ENCODE measurements around the gene HS3ST3B1.

Gene HS3ST3B1

GRCh38 chr17:14311981-14312380 lies 11.1 kb downstream of the HS3ST3B1 start:
- no peaks in the 10 kb centered on the region for H3K9me3 ChIP-seq (ENCODE audit: control insufficient read depth, insufficient read depth, low read depth, low read length)
- H3K4me3 ChIP-seq (ENCODE audit: low read depth, low read length), result no peak overlapping the region
- no peaks in the 10 kb centered on the region; the same call in 1 of the 2 replicates for H3K36me3 ChIP-seq (ENCODE audit: control insufficient read depth, insufficient read depth, low read length)
- H3K27me3 ChIP-seq (ENCODE audit: control insufficient read depth, insufficient read depth, low read length), result no peaks in the 10 kb centered on the region; the same call in 1 of the 2 replicates
- H3K27ac ChIP-seq (ENCODE audit: low read depth, low read length), result no peak overlapping the region
- H3K9ac ChIP-seq (ENCODE audit: low read length), result no peak overlapping the region
- peaks cover 47% of the 10 kb centered on the region for H3K4me1 ChIP-seq (ENCODE audit: control insufficient read depth, insufficient read depth, low read length)

DNA sequence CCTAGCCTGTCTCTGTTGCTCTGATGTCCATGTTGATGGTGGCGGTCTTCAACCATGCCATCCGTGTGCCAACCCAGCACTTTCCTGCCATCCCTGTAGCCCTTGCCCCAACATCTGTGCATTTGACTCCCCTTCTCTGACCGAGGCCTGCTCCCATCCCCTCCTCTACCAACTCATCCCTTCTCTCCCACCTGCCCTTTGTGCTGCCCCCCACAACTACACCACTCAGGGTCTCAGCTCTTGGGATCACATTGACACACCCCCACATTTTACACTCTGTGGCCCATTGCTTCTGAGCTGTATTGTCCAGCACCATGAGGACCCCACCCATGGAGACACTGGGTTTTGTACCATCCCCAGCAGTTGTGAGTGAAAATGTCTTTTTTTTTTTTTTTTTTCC lies 11.6 kb downstream of the HS3ST3B1 start:
- Histone ChIP-seq H3K36me3 (ENCODE audit: control insufficient read depth, insufficient read depth, low read length) (no peaks in the 10 kb centered on the region; the same call in 1 of the 2 replicates), H3K9ac (ENCODE audit: low read length) (no peak overlapping the region), H3K27ac (ENCODE audit: low read depth, low read length) (no peak overlapping the region), H3K4me1 (ENCODE audit: control insufficient read depth, insufficient read depth, low read length) (peaks cover 51% of the 10 kb centered on the region), H3K9me3 (ENCODE audit: control insufficient read depth, insufficient read depth, low read depth, low read length) (no peaks in the 10 kb centered on the region), H3K27me3 (ENCODE audit: control insufficient read depth, insufficient read depth, low read length) (no peaks in the 10 kb centered on the region; the same call in 1 of the 2 replicates), H3K4me3 (ENCODE audit: low read depth, low read length) (no peak overlapping the region)

DNA sequence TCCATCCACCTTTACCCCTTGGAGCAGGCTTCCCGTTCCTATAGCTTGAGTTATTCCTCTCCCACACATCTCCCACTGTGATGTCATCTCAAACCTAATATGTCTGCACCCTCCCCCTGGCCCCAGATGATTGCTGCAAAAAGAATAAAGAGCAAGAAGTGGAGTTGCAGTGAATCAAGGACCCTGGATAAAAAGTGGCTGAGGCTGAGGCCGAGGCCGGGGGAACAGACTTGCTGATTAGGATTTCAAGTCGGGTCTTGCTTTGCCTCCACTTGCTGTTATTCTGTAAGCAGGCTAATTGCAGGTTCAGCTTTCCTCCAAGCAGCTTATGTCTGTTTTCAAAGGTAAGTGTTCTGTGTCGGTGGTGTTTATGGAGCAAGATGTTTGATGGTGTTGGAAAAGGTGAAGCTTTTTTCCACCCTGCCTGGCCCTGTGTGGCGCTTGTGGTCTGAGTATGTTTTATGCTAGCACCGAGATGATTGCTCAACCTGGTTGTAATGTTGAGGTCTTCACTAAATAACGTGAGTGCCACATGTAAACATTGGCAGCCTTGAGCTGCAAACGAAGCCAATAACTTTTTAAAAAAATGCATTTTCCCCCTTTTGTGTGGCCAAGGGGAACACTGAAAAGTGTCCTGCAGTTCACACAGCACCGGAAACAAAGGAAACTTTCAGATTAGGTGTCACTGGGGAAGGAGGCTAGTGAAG lies 15.4 kb downstream of the HS3ST3B1 start:
- no peaks in the 10 kb centered on the region; the same call in 1 of the 2 replicates for H3K36me3 ChIP-seq (ENCODE audit: control insufficient read depth, insufficient read depth, low read length)
- peaks cover 46% of the 10 kb centered on the region for H3K4me1 ChIP-seq (ENCODE audit: control insufficient read depth, insufficient read depth, low read length)
- no peak overlapping the region for H3K9ac ChIP-seq (ENCODE audit: low read length)
- no peak overlapping the region for H3K4me3 ChIP-seq (ENCODE audit: low read depth, low read length)
- H3K27me3 ChIP-seq (ENCODE audit: control insufficient read depth, insufficient read depth, low read length), result no peaks in the 10 kb centered on the region
- H3K27ac ChIP-seq (ENCODE audit: low read depth, low read length), result no peak overlapping the region
- no peaks in the 10 kb centered on the region for H3K9me3 ChIP-seq (ENCODE audit: control insufficient read depth, insufficient read depth, low read depth, low read length)

- Histone ChIP-seq H3K27me3 (ENCODE audit: control insufficient read depth, insufficient read depth, low read length) (no peaks in the 10 kb centered on the region), H3K4me3 (ENCODE audit: low read depth, low read length) (no peak overlapping the region), H3K9me3 (ENCODE audit: control insufficient read depth, insufficient read depth, low read depth, low read length) (no peaks in the 10 kb centered on the region), H3K9ac (ENCODE audit: low read length) (no peak overlapping the region), H3K27ac (ENCODE audit: low read depth, low read length) (no peak overlapping the region), H3K4me1 (ENCODE audit: control insufficient read depth, insufficient read depth, low read length) (peaks cover 42% of the 10 kb centered on the region), H3K36me3 (ENCODE audit: control insufficient read depth, insufficient read depth, low read length) (no peaks in the 10 kb centered on the region; the same call in 1 of the 2 replicates)
Observed at GRCh38 chr17:14317383-14317782, 16.5 kb downstream of the HS3ST3B1 start.

- H3K9ac ChIP-seq (ENCODE audit: low read length), result no peak overlapping the region
- no peaks in the 10 kb centered on the region for H3K27me3 ChIP-seq (ENCODE audit: control insufficient read depth, insufficient read depth, low read length)
- no peaks in the 10 kb centered on the region for H3K36me3 ChIP-seq (ENCODE audit: control insufficient read depth, insufficient read depth, low read length)
- H3K9me3 ChIP-seq (ENCODE audit: control insufficient read depth, insufficient read depth, low read depth, low read length), result no peaks in the 10 kb centered on the region
- H3K4me1 ChIP-seq (ENCODE audit: control insufficient read depth, insufficient read depth, low read length), result peaks cover 40% of the 10 kb centered on the region
- H3K4me3 ChIP-seq (ENCODE audit: low read depth, low read length), result no peak overlapping the region
- H3K27ac ChIP-seq (ENCODE audit: low read depth, low read length), result no peak overlapping the region
Observed at GRCh38 chr17:14318109-14318917, 17.4 kb downstream of the HS3ST3B1 start.

- no peak overlapping the region for H3K4me3 ChIP-seq (ENCODE audit: low read depth, low read length)
- H3K9me3 ChIP-seq (ENCODE audit: control insufficient read depth, insufficient read depth, low read depth, low read length), result no peaks in the 10 kb centered on the region
- H3K27ac ChIP-seq (ENCODE audit: low read depth, low read length), result no peak overlapping the region
- no peaks in the 10 kb centered on the region for H3K27me3 ChIP-seq (ENCODE audit: control insufficient read depth, insufficient read depth, low read length)
- peaks cover 42% of the 10 kb centered on the region for H3K4me1 ChIP-seq (ENCODE audit: control insufficient read depth, insufficient read depth, low read length)
- no peaks in the 10 kb centered on the region for H3K36me3 ChIP-seq (ENCODE audit: control insufficient read depth, insufficient read depth, low read length)
- no peak overlapping the region for H3K9ac ChIP-seq (ENCODE audit: low read length)
Observed at GRCh38 chr17:14318918-14319205, 18.0 kb downstream of the HS3ST3B1 start.

GRCh38 chr17:14320098-14320497 lies 19.2 kb downstream of the HS3ST3B1 start:
- Histone ChIP-seq H3K4me1 (ENCODE audit: control insufficient read depth, insufficient read depth, low read length) (peaks cover 42% of the 10 kb centered on the region), H3K4me3 (ENCODE audit: low read depth, low read length) (no peak overlapping the region), H3K27ac (ENCODE audit: low read depth, low read length) (no peak overlapping the region), H3K36me3 (ENCODE audit: control insufficient read depth, insufficient read depth, low read length) (no peaks in the 10 kb centered on the region), H3K9me3 (ENCODE audit: control insufficient read depth, insufficient read depth, low read depth, low read length) (no peaks in the 10 kb centered on the region), H3K27me3 (ENCODE audit: control insufficient read depth, insufficient read depth, low read length) (no peaks in the 10 kb centered on the region), H3K9ac (ENCODE audit: low read length) (no peak overlapping the region)

DNA sequence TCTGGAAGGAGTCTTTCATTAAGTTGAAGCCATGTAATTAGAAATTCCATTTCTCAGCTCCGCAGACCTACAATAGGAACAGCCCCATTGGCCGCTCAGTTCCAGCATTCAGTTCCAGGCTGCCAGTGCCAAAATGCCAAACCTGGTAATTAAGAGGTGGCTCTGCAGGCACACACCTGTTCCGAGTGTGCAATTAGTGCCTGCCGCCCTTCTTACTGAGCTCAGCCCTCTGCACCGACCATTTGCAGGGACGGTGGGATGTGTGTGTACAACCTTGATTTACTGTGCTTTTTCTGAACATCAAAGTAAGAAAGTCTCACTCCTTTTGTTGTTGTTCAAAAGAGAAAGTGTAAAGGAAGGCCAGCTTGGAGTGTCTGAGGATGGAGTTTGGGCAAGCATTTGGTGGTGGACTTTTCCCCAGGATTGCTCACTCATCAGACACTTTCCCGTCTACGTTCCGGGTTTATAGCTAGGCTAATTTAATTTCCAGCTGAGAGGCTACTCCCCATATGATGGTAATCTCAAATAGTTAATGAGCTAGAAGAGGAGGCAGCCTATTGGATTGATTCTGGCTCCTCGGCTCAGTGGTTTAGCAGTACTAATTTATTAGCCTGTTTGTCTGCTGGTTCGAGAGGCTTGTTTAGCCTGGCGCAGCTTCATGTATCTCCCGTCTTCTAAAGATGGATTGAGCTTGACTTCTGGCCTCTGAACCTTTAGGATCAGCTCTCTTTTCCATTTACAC lies 20.0 kb downstream of the HS3ST3B1 start:
- Histone ChIP-seq H3K36me3 (ENCODE audit: control insufficient read depth, insufficient read depth, low read length) (no peaks in the 10 kb centered on the region), H3K9me3 (ENCODE audit: control insufficient read depth, insufficient read depth, low read depth, low read length) (no peaks in the 10 kb centered on the region), H3K27me3 (ENCODE audit: control insufficient read depth, insufficient read depth, low read length) (no peaks in the 10 kb centered on the region), H3K4me3 (ENCODE audit: low read depth, low read length) (no peak overlapping the region), H3K27ac (ENCODE audit: low read depth, low read length) (no peak overlapping the region), H3K4me1 (ENCODE audit: control insufficient read depth, insufficient read depth, low read length) (peaks cover 45% of the 10 kb centered on the region), H3K9ac (ENCODE audit: low read length) (no peak overlapping the region)

- Histone ChIP-seq H3K27me3 (ENCODE audit: control insufficient read depth, insufficient read depth, low read length) (no peaks in the 10 kb centered on the region), H3K36me3 (ENCODE audit: control insufficient read depth, insufficient read depth, low read length) (no peaks in the 10 kb centered on the region), H3K9ac (ENCODE audit: low read length) (no peak overlapping the region), H3K4me1 (ENCODE audit: control insufficient read depth, insufficient read depth, low read length) (peaks cover 39% of the 10 kb centered on the region), H3K9me3 (ENCODE audit: control insufficient read depth, insufficient read depth, low read depth, low read length) (no peaks in the 10 kb centered on the region), H3K4me3 (ENCODE audit: low read depth, low read length) (no peak overlapping the region), H3K27ac (ENCODE audit: low read depth, low read length) (no peak overlapping the region)
Observed at GRCh38 chr17:14321476-14321949, 20.6 kb downstream of the HS3ST3B1 start.

DNA sequence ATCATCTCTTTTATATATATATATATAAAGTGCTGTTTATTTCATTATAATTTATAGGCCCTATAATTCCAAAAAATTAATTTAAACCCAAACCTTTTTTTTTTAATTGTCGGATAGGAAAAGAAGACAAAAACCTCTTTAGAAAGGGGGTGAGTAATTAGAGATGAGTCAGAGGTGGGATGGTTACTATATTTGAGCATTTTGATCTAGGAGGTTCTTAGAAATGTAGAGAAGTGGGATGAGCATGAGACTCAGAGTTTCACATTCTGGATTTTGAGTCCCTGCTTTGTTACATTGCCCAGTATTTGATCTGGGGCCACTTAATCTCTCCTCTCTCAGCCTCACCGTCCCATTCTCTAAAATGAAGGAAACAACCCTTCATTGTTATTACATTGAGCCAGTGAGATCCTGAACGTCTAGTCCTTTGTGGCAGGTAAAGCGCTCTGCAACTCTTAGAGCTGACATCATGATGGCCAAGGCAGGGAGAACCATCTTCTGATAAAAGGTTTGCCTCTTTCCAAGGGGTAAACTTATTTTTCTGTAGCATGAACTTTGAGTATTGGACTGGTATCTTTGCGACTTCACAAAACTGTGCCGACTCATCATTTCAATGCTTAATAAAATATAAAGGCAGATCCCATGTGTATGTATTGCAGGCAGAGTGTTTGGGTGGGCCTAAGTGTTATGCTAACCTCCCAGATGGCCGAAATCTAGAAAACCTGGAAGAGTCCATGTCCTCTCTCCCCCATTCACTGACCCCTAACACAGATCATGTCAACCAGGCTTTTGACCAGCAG lies 21.3 kb downstream of the HS3ST3B1 start:
- Histone ChIP-seq H3K9ac (ENCODE audit: low read length) (no peak overlapping the region), H3K36me3 (ENCODE audit: control insufficient read depth, insufficient read depth, low read length) (no peaks in the 10 kb centered on the region), H3K27ac (ENCODE audit: low read depth, low read length) (no peak overlapping the region), H3K9me3 (ENCODE audit: control insufficient read depth, insufficient read depth, low read depth, low read length) (no peaks in the 10 kb centered on the region), H3K4me3 (ENCODE audit: low read depth, low read length) (no peak overlapping the region), H3K27me3 (ENCODE audit: control insufficient read depth, insufficient read depth, low read length) (no peaks in the 10 kb centered on the region), H3K4me1 (ENCODE audit: control insufficient read depth, insufficient read depth, low read length) (peaks cover 32% of the 10 kb centered on the region)
